ENCODE data around the gene MARK4.

DNA sequence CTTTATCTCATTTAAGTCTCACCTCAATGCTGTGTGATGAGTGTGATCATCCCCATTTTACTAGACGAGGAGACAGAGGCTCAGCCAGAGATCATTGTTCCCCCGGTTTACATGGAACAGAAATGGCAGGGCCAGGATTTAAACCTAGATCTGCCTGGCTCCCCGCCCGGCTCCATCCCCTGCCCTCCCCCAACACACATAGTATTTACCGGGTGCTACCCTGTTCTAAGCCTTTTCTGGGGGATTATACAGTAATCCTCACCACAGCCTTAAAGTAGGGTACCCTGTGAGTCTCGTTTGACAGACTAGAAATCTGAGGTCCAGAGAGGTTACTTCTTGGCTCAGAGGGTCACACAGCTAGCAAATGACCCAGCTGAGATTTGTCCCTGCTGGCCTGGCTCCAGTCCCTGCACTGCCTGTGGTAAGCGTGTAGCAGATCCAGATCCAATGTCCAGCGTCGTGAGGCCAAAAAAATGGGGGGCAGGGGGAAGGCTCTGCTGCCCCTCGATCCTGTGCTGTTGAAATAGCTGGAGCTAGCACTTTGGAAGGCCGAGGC, 85.7 kb downstream of the MARK4 start:
- no peak for TF ChIP-seq YY1 (IDR thresholded peaks at IDR 0.05; ENCODE audit: insufficient read depth, insufficient read length)
- TF ChIP-seq ZNF274 (IDR thresholded peaks at IDR 0.05; ENCODE audit: low read depth, low read length), result no peak
- TF ChIP-seq SUZ12 (IDR thresholded peaks at IDR 0.05; ENCODE audit: extremely low read depth, insufficient read depth, insufficient read length), result no peak

All from NT2/D1 (cell line).